Endothelial cell (in vitro differentiated cells): ENCODE measurements around the gene ERC1. TPM values are rescaled to one million over a fixed set of nuclear protein-coding genes. Genes with fewer than 3 reads are reported as not detected.

Source experiments
- DNase-seq: peaks from one replicate; pipeline ENCODE4 v3.0.0; 2021; ENCODE audit warnings: low spot score
- H3K27ac Mint-ChIP-seq: one replicate; pipeline ENCODE4 v1.8.0; 2021; ENCODE audit warnings: mixed read lengths, inconsistent platforms; ENCODE audit not compliant: unreplicated experiment
- H3K27me3 Mint-ChIP-seq: one replicate; pipeline ENCODE4 v1.8.0; 2021; ENCODE audit warnings: mild to moderate bottlenecking, moderate library complexity, mixed read lengths, inconsistent platforms; ENCODE audit not compliant: unreplicated experiment
- H3K36me3 Mint-ChIP-seq: one replicate; pipeline ENCODE4 v1.8.0; 2021; ENCODE audit warnings: mild to moderate bottlenecking, low read depth, mixed read lengths, inconsistent platforms; ENCODE audit not compliant: unreplicated experiment
- H3K4me1 Mint-ChIP-seq: one replicate; pipeline ENCODE4 v1.8.0; 2021; ENCODE audit warnings: mild to moderate bottlenecking, mixed read lengths, inconsistent platforms; ENCODE audit not compliant: unreplicated experiment
- H3K4me3 Mint-ChIP-seq: one replicate; pipeline ENCODE4 v1.8.0; 2021; ENCODE audit warnings: mild to moderate bottlenecking, mixed read lengths, inconsistent platforms; ENCODE audit not compliant: unreplicated experiment
- H3K9me3 Mint-ChIP-seq: one replicate; pipeline ENCODE4 v1.8.0; 2021; ENCODE audit warnings: mixed read lengths, inconsistent platforms; ENCODE audit not compliant: unreplicated experiment
- total RNA-seq: library from RNA; stranded (reverse); fragmentation: NEBNext Ultra II Directional; extraction: Animal tissue kit (Norgen Biotek cat#: 25700); gene quantifications from one replicate; pipeline ENCODE4 v1.2.1, GENCODE V29; 2021; ENCODE audit not compliant: unreplicated experiment
- TF ChIP-seq, protein P1 (sequence below): fragments of 200-600 bp; sonication (generic); IDR thresholded peaks from one replicate; pipeline ENCODE4 v1.5.0; 2021; ENCODE audit warnings: antibody characterized with exemption; ENCODE audit not compliant: unreplicated experiment

The ERC1 gene
- total RNA-seq, 1 donor from 2014 or later: 57.9 TPM

- TF ChIP-seq, protein P1, sequence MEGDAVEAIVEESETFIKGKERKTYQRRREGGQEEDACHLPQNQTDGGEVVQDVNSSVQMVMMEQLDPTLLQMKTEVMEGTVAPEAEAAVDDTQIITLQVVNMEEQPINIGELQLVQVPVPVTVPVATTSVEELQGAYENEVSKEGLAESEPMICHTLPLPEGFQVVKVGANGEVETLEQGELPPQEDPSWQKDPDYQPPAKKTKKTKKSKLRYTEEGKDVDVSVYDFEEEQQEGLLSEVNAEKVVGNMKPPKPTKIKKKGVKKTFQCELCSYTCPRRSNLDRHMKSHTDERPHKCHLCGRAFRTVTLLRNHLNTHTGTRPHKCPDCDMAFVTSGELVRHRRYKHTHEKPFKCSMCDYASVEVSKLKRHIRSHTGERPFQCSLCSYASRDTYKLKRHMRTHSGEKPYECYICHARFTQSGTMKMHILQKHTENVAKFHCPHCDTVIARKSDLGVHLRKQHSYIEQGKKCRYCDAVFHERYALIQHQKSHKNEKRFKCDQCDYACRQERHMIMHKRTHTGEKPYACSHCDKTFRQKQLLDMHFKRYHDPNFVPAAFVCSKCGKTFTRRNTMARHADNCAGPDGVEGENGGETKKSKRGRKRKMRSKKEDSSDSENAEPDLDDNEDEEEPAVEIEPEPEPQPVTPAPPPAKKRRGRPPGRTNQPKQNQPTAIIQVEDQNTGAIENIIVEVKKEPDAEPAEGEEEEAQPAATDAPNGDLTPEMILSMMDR: no peak
- H3K4me1 Mint-ChIP-seq: peaks cover 12% of the 10 kb centered on the region
- peaks cover 3% of the 10 kb centered on the region for H3K36me3 Mint-ChIP-seq
- peak overlapping the region; percentile 80 for H3K4me3 Mint-ChIP-seq
- H3K9me3 Mint-ChIP-seq: no peaks in the 10 kb centered on the region
- peak; percentile 29 for DNase-seq
- peaks cover 13% of the 10 kb centered on the region for H3K27me3 Mint-ChIP-seq
- no peak overlapping the region for H3K27ac Mint-ChIP-seq
Measured at GRCh38 chr12:1531153-1531653, 540.2 kb downstream of the ERC1 start.

- no peak for DNase-seq
- Mint-ChIP-seq H3K4me3 (peak overlapping the region; percentile 80), H3K36me3 (peaks cover 3% of the 10 kb centered on the region), H3K27me3 (peaks cover 13% of the 10 kb centered on the region), H3K27ac (no peak overlapping the region), H3K4me1 (peaks cover 8% of the 10 kb centered on the region), H3K9me3 (no peaks in the 10 kb centered on the region)
- TF ChIP-seq, protein P1: no peak
Measured at GRCh38 chr12:1531654-1532374, 540.8 kb downstream of the ERC1 start.

DNA sequence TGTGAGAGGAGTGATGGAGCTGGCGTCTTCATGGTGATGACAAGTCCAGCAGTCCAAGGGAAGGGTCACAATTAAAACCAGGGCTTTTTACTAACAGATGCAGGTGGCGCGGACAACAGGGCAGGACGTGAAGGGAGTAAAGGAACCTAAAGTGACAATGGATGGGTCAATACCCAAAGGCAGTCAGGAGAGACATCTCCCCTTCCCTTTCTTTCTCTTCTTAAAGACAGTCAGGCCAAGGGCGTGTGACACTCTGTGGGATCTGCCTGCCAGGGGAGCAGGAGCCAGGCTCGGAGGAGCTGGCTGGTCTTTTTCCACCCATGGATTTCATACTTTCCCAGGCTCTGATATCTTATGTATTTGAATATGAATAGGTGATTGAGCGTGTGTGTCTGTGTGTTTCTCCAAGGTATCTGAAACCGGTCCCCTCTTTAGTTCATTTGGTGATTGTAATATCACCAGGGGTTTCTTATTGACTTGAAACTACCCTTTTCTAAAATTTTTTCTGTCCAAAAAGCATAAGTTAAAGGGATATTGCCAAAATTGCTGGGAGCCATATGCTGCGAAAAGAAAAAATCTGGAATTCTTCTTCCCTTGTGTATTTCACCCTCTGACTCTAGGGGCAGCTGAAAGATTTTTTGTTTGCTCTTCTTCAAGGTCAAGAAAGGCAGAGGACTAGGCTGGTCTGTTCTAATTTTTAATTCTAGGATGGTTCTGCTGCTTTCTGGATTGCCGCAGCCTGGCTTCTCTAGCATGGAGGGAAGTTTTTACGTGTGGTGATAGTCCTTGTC is 541.5 kb downstream of the ERC1 start:
- H3K27ac Mint-ChIP-seq: no peak overlapping the region
- H3K4me3 Mint-ChIP-seq: peak overlapping the region; percentile 51
- peaks cover 13% of the 10 kb centered on the region for H3K27me3 Mint-ChIP-seq
- H3K36me3 Mint-ChIP-seq: peaks cover 3% of the 10 kb centered on the region
- no peak for DNase-seq
- H3K4me1 Mint-ChIP-seq: peaks cover 6% of the 10 kb centered on the region
- H3K9me3 Mint-ChIP-seq: no peaks in the 10 kb centered on the region
- TF ChIP-seq, protein P1: no peak

GRCh38 chr12:1533205-1533601 is 542.2 kb downstream of the ERC1 start:
- Mint-ChIP-seq H3K27me3 (peaks cover 13% of the 10 kb centered on the region), H3K9me3 (no peaks in the 10 kb centered on the region), H3K4me1 (peaks cover 2% of the 10 kb centered on the region), H3K27ac (no peak overlapping the region), H3K4me3 (no peak overlapping the region), H3K36me3 (peaks cover 3% of the 10 kb centered on the region)
- TF ChIP-seq, protein P1: no peak
- no peak for DNase-seq
